Stimulated activated CD8-positive, alpha-beta memory T cell treated with anti-CD3 and anti-CD28 coated beads, Interleukin-15, amount 100 ng/mL, for 1 hour (primary cell): ENCODE data around the gene COMMD2.

Experiments
- DNase-seq: peaks from one replicate; pipeline ENCODE4 v3.0.0-alpha.2; 2020; ENCODE audit warnings: low read depth

Gene COMMD2

DNA sequence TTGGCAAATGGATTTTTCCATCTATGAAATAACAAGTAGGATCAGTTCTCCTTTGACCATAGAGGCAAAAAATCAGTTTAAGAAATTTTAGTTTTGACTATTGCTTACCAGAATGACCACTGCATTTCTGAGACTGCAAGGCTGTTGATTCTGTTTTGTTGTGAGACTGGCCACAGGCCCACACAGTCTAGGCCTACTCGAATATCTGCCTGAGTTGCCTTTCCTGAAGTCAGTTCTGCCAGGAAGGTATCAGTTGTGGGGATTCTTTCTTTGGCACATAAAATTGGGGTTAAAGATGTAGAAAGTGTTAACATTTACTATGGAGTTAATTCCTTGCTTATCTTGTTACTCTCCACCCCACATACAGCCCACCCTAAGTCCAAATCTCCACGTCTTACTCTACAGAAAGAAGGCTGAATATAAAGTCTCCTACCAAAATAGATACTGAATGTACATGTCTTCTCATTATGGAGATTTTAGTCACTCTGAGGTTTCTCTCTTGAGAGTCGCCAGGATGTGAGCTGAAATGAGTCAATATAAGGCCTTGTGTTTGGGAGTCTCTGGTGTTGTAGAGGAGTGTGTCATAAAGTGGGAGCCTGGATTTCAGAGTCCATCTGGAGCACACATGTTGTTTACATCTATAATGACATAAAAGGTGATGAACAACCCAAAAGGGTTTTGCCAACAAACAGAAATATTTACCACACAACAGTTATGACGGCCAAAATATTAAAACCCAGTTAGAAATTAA is 49.4 kb downstream of the COMMD2 start:
- DNase-seq, result no peak

- no peak for DNase-seq
Measured at GRCh38 chr3:149701977-149702350, 50.3 kb downstream of the COMMD2 start.

GRCh38 chr3:149701206-149701976 is 50.9 kb downstream of the COMMD2 start:
- no peak for DNase-seq
